PC-9 (cell line): ENCODE results near the gene GPR141.

Experiments
- CTCF ChIP-seq: fragments of 200-600 bp; sonication (generic); conservative IDR thresholded peaks from 2 replicates; pipeline ENCODE4 v1.6.1; 2017; ENCODE audit warnings: mixed run types, antibody characterized with exemption, mild to moderate bottlenecking, moderate library complexity
- EZH2 ChIP-seq: fragments of 200-600 bp; sonication (generic); IDR thresholded peaks from 2 replicates; pipeline ENCODE4 v1.8.0; 2017; ENCODE audit warnings: antibody characterized with exemption, low read depth

GRCh38 chr7:37726016-37726415 lies 42.5 kb downstream of the GPR141 start:
- no peak for TF ChIP-seq CTCF
- no peak for TF ChIP-seq EZH2
